HG02571 (cell line): ENCODE measurements around the gene ARHGAP33.
"Not testable (repeated sequence)": the region's sequence is repeated elsewhere in the genome, so short reads cannot be mapped to it uniquely, and the experiment has no call there.

Experiments used
- ATAC-seq: cut with Tn5 transposase; IDR thresholded peaks from one replicate; pipeline ENCODE4 v1.9.1; 2021; ENCODE audit warnings: mild to moderate bottlenecking, moderate library complexity; ENCODE audit not compliant: unreplicated experiment

Gene ARHGAP33

GRCh38 chr19:35754370-35755130 is 20.8 kb upstream of the ARHGAP33 start:
- no peak for ATAC-seq

DNA sequence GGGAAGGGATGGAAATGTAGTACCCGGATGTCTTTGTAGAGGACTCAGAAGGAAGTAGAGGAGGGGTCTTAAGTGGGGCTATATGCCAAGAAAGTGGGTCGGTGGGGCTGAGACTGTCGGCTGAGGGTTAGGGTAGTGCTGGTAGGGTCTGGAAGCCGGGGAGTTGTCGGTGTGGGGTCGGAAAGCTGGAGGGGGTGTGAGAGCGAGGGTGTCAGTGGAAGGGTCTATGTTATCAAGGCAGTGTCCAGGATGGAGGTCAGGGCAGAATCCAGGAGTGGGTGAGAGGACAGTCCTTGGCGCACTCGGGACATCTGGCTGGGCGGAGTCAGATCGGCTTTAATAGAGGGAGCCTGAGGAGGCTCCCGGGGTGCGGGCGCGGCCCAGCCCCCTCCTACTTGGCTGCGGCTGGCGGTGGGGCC is 20.2 kb upstream of the ARHGAP33 start:
- ATAC-seq, result no peak

DNA sequence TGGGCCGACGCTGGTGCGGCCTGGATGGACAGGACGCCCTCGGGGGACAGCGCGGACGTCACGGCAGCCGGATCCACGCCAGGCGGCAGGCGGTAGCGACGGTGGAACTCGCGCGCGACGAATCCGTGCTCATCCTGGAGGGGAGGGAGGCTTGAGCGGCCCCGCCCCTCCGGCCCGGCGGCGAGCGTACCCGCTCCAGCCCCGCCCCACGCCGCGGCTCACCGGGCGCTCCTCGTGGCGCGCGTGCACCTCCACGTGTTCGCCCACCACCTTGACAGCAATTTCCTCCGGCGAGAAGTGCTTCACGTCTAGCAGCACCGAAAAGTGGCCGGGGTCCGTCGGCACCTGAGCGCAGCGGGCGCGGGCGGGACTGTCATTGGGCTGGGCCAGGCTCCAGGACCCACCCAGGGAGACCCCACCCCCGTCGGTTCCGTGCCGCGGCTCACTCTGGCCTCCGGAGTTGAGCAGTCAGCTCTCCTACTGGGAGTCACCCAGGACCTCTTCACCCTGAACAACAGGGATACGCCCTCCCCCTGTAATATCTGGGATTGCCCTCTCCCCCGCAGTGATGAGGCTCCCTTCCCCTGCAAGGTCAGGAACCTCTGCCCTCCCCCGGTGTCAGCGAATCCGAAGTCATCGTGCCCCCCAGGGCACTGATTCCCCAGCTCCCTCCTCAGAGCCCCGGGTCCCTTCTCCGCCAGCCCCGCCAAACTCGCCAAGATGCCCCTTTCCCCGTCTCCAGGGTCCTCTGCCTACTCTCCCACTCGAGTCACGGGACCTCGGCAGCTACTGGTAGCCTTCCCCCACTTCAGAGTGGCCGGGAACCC is 19.6 kb upstream of the ARHGAP33 start:
- no peak for ATAC-seq

GRCh38 chr19:35756377-35757230 is 18.8 kb upstream of the ARHGAP33 start, which contains the start of gene HSPB6:
Gene HSPB6, minus strand, starts transcription at chr19:35757029. Its CDS starts 21 bp downstream, at chr19:35757008.
- no peak for ATAC-seq

DNA sequence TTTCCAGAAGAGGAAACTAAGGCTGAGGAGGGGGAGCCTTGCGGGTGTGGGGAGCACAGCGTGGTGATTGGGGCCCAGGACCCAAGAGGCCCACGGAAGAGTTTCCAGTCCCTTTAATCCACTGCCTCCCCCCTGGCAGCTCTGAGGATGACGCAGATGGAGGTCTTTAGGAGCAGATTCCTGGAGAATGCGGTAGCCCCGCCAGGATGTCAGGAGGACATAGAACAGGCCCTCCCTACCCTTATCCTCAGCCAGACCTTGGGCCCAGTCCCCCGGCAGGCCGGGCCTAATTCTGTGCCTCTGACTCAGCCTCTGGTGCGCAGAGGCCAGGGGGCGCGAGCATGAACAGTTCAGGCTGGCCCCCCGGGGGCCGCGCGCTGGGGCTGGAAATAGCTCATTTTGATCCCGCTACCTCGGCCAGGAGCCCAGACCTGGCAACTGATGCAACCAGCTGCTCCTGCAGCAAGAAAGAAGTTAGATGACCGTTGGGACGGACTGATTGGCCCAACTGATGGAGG is 18.1 kb upstream of the ARHGAP33 start:
- no peak for ATAC-seq

GRCh38 chr19:35757749-35758608 is 17.4 kb upstream of the ARHGAP33 start, which contains the start of gene PROSER3:
Gene PROSER3, plus strand, starts transcription at chr19:35758176. Its CDS starts 40 bp downstream, at chr19:35758216.
- ATAC-seq, result peak; percentile 95

GRCh38 chr19:35759697-35760096 is 15.7 kb upstream of the ARHGAP33 start:
- ATAC-seq, result no peak

- ATAC-seq, result no peak
These were observed 14.5 kb upstream of the ARHGAP33 start for GRCh38 chr19:35760711-35761349.

DNA sequence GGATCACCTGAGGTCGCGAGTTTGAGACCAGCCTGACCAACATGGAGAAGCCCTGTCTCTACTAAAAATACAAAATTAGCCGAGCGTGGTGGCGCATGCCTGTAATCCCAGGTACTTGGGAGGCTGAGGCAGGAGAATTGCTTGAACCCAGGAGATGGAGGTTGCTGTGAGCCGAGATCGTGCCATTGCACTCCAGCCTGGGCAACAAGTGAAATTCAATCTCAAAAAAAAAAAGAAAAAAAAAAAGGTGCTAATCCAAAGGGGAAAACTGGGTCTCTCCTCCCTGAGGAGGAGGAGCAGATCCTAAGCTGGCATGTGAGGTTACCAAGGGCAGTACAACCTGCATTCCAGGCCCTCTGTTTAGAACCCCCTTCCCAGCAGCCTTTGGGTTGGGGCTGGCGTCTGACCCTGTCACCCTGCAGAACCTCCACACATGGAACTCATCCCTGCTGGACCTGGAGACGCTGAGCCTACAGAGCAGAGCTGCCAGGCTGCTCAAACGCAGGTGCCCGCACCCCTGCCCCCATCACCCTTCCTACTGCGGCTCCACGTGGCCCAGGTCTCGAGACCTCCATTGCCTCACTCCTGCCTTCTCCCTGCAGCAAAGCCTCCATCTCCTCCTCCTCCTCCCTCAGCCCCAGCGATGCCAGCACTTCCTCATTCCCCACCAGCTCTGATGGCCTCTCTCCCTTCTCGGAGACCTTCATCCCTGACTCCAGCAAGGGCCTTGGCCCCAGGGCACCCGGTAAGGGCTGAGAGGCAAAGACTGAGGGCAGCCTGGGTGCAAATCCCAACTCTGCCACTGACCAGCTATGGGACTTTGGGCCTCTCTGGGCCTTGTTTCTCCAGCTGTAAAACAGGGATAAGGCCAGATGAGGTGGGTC is 10.7 kb upstream of the ARHGAP33 start:
- no peak for ATAC-seq

DNA sequence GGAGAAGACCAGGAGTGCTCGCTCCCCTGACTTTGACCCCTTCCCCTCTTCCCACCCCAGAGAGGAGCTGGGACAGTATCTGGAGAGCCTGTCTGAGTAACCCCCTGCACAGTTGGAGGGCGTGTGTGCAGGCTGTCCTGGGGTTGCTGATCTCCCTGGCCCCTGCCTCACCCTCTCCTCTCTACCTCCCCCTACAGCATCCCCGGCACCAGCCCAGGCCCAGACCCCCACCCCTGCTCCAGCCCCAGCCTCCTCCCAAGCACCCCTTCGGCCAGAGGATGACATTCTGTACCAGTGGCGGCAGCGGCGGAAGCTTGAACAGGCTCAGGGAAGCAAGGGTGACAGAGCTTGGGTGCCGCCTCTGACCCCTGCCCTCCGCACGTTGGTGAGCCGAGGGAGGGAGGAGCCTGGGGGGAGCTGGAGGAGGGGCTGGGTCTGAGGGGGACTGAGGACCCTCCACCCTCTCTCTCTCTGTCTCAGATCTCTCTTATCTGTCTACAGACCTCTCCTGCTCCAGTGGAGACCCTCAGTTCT is 8.7 kb upstream of the ARHGAP33 start:
- no peak for ATAC-seq

DNA sequence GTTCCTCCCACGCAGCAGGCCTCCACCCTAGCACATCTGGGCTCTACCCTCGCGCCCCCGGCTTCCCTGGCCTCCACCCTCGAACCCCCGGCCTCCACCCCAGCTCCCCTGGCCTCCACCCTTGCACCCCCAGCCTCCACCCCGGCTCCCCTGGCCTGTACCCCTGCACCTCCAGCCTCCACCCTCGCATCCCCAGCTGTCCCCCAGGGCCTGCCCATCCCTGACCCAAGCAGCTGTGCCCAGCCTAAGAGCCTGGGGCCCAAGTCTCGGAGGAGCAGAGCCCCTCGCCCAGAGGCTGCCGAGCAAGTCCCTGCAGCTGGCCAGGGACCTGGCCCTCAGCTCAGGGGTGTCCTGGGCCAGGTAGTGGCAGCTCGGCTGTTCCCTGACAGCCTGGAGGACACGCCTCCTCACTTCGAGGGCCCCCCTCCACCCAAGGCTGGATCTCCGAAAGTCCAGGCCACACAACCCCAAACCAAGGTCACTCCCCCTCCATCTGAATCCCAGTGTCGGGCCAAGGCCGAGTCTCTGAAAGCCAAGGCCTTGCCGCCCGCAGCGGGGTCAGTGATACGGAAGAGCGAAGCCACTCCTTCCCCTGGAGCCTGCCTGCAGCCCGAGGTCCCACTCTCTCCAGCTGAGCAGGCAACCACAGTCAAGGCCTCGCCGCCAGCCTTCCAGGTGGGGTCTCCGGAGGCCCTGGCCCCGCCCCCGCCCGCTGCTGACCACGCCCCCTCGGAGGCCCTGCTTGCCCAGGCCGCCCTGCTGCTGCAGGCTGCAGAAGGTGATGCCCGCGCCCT is 7.9 kb upstream of the ARHGAP33 start:
- ATAC-seq, result no peak

- ATAC-seq, result no peak
These were observed 7.3 kb upstream of the ARHGAP33 start for GRCh38 chr19:35768082-35768421.

- not testable (repeated sequence) for ATAC-seq
These were observed 3.0 kb upstream of the ARHGAP33 start for GRCh38 chr19:35772362-35772761.

DNA sequence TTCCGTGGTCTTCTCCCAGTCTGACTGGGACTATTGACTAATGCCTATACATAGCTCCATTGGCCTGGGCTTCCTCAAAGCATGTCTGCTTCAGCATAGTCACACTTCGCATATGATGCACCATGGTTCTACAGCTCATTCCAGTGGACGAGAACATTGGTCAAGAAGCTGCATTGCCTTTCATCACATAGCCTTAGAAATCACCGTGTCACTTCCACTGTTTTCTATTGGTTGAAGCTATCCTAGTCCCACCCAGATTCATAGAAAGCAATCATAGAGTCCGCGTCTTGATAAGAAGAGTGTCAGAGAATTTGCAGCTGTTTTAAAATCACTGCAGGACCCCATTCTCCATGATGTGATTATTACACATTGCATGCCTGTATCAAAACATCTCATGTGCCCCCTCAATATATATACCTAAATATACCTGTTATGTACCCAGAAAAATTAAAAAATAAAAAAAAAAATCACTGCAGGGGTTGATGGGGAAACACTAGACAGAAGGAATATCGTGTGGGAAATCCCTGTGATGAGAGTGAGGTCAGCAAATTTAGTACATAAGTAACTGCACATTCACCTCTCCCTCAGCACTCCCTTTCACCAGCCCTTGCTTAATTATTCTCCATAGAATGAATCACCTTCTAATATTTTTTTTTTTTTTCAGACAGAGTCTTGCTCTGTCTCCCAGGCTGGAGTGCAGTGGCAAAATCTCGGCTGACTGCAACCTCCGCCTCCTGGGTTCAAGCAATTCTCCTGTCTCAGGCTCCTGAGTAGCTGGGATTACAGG is 2.2 kb upstream of the ARHGAP33 start:
- no peak for ATAC-seq

DNA sequence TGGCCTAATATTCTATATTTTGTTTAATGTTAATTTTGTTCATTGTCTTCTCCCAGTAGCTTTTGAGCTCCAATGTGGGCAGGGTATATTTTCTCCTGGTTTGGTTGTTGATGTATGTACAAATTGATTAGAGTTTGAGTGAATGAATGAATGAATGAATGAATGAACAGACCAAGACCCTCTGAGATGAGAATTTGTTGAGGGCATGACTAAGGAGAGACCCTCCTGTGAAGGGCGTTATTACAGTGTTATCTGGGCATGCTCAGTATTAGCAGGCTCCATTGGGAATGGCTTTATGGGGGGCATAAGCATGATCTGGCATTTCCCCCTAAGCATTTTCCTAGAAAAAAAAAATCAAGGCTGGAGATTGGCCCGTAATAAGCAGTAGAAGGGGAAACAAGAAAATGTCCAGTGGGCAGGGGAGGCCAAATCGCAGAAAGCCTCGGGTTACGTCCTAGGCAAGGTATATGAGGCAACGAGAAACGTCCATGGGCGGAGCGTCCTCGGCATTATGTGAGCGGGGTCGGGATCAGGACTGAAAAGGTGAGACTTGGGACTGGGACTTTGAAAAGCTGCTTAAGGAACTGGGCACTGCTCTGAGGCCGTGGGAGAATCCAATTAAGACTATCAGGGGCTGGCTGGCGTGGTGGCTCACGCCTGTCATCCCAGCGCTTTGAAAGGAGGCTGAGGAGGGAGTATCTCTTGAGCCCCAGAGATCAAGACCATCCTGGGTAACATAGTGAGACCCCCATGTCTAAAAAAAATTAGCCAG is 904 bp upstream of the ARHGAP33 start:
- no peak for ATAC-seq

- no peak for ATAC-seq
These were observed 392 bp upstream of the ARHGAP33 start for GRCh38 chr19:35775046-35775297.
